Effector memory CD4-positive, alpha-beta T cell (primary cell): ENCODE measurements around the gene A3GALT2.

Experiments used
- DNase-seq, 3 donors: peaks; one replicate each; pipeline ENCODE4 v3.0.0-alpha.2; 2020
- H3K27ac ChIP-seq: 2 replicates; pipeline ENCODE4 v1.7.0; 2013; ENCODE audit warnings: mild to moderate bottlenecking, low read length, moderate library complexity; ENCODE audit not compliant: insufficient read depth, poor library complexity, severe bottlenecking
- H3K27me3 ChIP-seq: replicated peaks from 2 replicates; pipeline ENCODE4 v1.7.0; 2013; ENCODE audit warnings: mild to moderate bottlenecking, low read length; ENCODE audit not compliant: insufficient read depth, control insufficient read depth, poor library complexity, severe bottlenecking
- H3K36me3 ChIP-seq: 2 replicates; pipeline ENCODE4 v1.7.0; 2013; ENCODE audit warnings: mild to moderate bottlenecking, low read length, moderate library complexity; ENCODE audit not compliant: control insufficient read depth, insufficient read depth
- H3K4me1 ChIP-seq: 2 replicates; pipeline ENCODE4 v1.7.0; 2013; ENCODE audit warnings: low read length, mild to moderate bottlenecking; ENCODE audit not compliant: control insufficient read depth, insufficient read depth, poor library complexity, severe bottlenecking
- H3K4me3 ChIP-seq: 2 replicates; pipeline ENCODE4 v1.7.0; 2013; ENCODE audit warnings: low read length, low read depth, mild to moderate bottlenecking; ENCODE audit not compliant: insufficient read depth, poor library complexity, severe bottlenecking
- H3K9me3 ChIP-seq: 2 replicates; pipeline ENCODE4 v1.7.0; 2013; ENCODE audit warnings: mild to moderate bottlenecking, low read length, moderate library complexity; ENCODE audit not compliant: control insufficient read depth

Gene A3GALT2

GRCh38 chr1:33267468-33268205 is 53.3 kb downstream of the A3GALT2 start:
- no peak for DNase-seq
- Histone ChIP-seq H3K4me3 (no peak overlapping the region), H3K27me3 (no peaks in the 10 kb centered on the region), H3K9me3 (no peaks in the 10 kb centered on the region), H3K27ac (no peak overlapping the region), H3K36me3 (no peaks in the 10 kb centered on the region), H3K4me1 (no peaks in the 10 kb centered on the region)

- Histone ChIP-seq H3K36me3 (no peaks in the 10 kb centered on the region), H3K27ac (no peak overlapping the region), H3K4me1 (no peaks in the 10 kb centered on the region)
Observed at GRCh38 chr1:33266766-33267165, 54.1 kb downstream of the A3GALT2 start.

GRCh38 chr1:33265780-33266605 is 54.9 kb downstream of the A3GALT2 start:
- H3K27ac ChIP-seq, result no peak overlapping the region
- H3K4me1 ChIP-seq, result no peaks in the 10 kb centered on the region
- no peaks in the 10 kb centered on the region for H3K27me3 ChIP-seq
- H3K36me3 ChIP-seq, result no peaks in the 10 kb centered on the region
- H3K4me3 ChIP-seq, result no peak overlapping the region
- DNase-seq, result no peak
- H3K9me3 ChIP-seq, result no peaks in the 10 kb centered on the region

More at GRCh38 chr1:33266766-33267165, 54.1 kb downstream of the A3GALT2 start:
- Histone ChIP-seq H3K27me3 (no peaks in the 10 kb centered on the region), H3K9me3 (no peaks in the 10 kb centered on the region), H3K4me3 (no peak overlapping the region)
- DNase-seq, result no peak

- no peak for DNase-seq
- no peaks in the 10 kb centered on the region for H3K9me3 ChIP-seq
- no peaks in the 10 kb centered on the region for H3K27me3 ChIP-seq
- H3K4me3 ChIP-seq, result no peak overlapping the region
- H3K27ac ChIP-seq, result no peak overlapping the region
- H3K36me3 ChIP-seq, result no peaks in the 10 kb centered on the region
- H3K4me1 ChIP-seq, result no peaks in the 10 kb centered on the region
Observed at GRCh38 chr1:33263890-33264504, 56.9 kb downstream of the A3GALT2 start.

GRCh38 chr1:33261344-33261743 is 59.6 kb downstream of the A3GALT2 start:
- Histone ChIP-seq H3K36me3 (no peaks in the 10 kb centered on the region), H3K4me3 (no peak overlapping the region), H3K9me3 (no peaks in the 10 kb centered on the region), H3K4me1 (peaks cover 14% of the 10 kb centered on the region), H3K27ac (no peak overlapping the region), H3K27me3 (no peaks in the 10 kb centered on the region)
- no peak for DNase-seq

- no peaks in the 10 kb centered on the region for H3K36me3 ChIP-seq
- no peaks in the 10 kb centered on the region for H3K27me3 ChIP-seq
- no peak overlapping the region for H3K4me3 ChIP-seq
- peaks cover 14% of the 10 kb centered on the region for H3K4me1 ChIP-seq
- H3K27ac ChIP-seq, result no peak overlapping the region
- no peaks in the 10 kb centered on the region for H3K9me3 ChIP-seq
- no peak for DNase-seq
Observed at GRCh38 chr1:33260439-33260838, 60.5 kb downstream of the A3GALT2 start.

- no peaks in the 10 kb centered on the region for H3K27me3 ChIP-seq
- H3K4me1 ChIP-seq, result peaks cover 14% of the 10 kb centered on the region
- no peak overlapping the region for H3K27ac ChIP-seq
- H3K4me3 ChIP-seq, result no peak overlapping the region
- DNase-seq, result no peak
- no peaks in the 10 kb centered on the region for H3K9me3 ChIP-seq
- no peaks in the 10 kb centered on the region for H3K36me3 ChIP-seq
Observed at GRCh38 chr1:33259879-33260278, 61.0 kb downstream of the A3GALT2 start.

- Histone ChIP-seq H3K36me3 (no peaks in the 10 kb centered on the region), H3K4me3 (no peak overlapping the region), H3K27me3 (no peaks in the 10 kb centered on the region), H3K4me1 (peaks cover 14% of the 10 kb centered on the region), H3K27ac (no peak overlapping the region), H3K9me3 (no peaks in the 10 kb centered on the region)
- no peak for DNase-seq
Observed at GRCh38 chr1:33258788-33259274, 62.1 kb downstream of the A3GALT2 start.

- Histone ChIP-seq H3K9me3 (no peaks in the 10 kb centered on the region), H3K4me3 (peak overlapping the region; percentile 76), H3K4me1 (peaks cover 14% of the 10 kb centered on the region), H3K27ac (no peak overlapping the region), H3K36me3 (no peaks in the 10 kb centered on the region), H3K27me3 (no peaks in the 10 kb centered on the region)
- no peak for DNase-seq
Observed at GRCh38 chr1:33257772-33258712, 62.9 kb downstream of the A3GALT2 start.
